HG03558 (cell line): ENCODE measurements around the gene CACNA1S.

Experiments used
- ATAC-seq: cut with Tn5 transposase; IDR thresholded peaks from one replicate; pipeline ENCODE4 v1.9.1; 2021; ENCODE audit warnings: moderate number of reproducible peaks; ENCODE audit not compliant: unreplicated experiment; ENCODE audit errors: extremely low read depth

The CACNA1S gene

GRCh38 chr1:201039876-201040275, 72.3 kb downstream of the CACNA1S start:
- no peak for ATAC-seq

GRCh38 chr1:201039418-201039817, 72.8 kb downstream of the CACNA1S start:
- no peak for ATAC-seq

- no peak for ATAC-seq
Measured at GRCh38 chr1:201038186-201038876, 73.9 kb downstream of the CACNA1S start.

GRCh38 chr1:201036188-201036842, 75.9 kb downstream of the CACNA1S start:
- no peak for ATAC-seq

- ATAC-seq, result no peak
Measured at GRCh38 chr1:201034671-201035070, 77.6 kb downstream of the CACNA1S start.

- ATAC-seq, result no peak
Measured at GRCh38 chr1:201032408-201032807, 79.8 kb downstream of the CACNA1S start.

GRCh38 chr1:201028461-201028889, 83.8 kb downstream of the CACNA1S start:
- no peak for ATAC-seq

GRCh38 chr1:201026836-201027235, 85.4 kb downstream of the CACNA1S start:
- no peak for ATAC-seq

GRCh38 chr1:201026234-201026633, 86.0 kb downstream of the CACNA1S start:
- ATAC-seq, result no peak

GRCh38 chr1:201025571-201026002, 86.6 kb downstream of the CACNA1S start:
- no peak for ATAC-seq

- no peak for ATAC-seq
Measured at GRCh38 chr1:201024625-201024998, 87.6 kb downstream of the CACNA1S start.

GRCh38 chr1:201023920-201024624, 88.2 kb downstream of the CACNA1S start:
- no peak for ATAC-seq

- ATAC-seq, result peak; percentile 40
Measured at GRCh38 chr1:201023517-201023902, 88.7 kb downstream of the CACNA1S start, which contains the start of gene KIF21B. KIF21B (minus strand) TSS chr1:201023714; CDS start chr1:201023383, 331 bp downstream.

- ATAC-seq, result no peak
Measured at GRCh38 chr1:201022820-201023516, 89.3 kb downstream of the CACNA1S start.

GRCh38 chr1:201022493-201022819, 89.8 kb downstream of the CACNA1S start:
- no peak for ATAC-seq

GRCh38 chr1:201021630-201022492, 90.4 kb downstream of the CACNA1S start:
- ATAC-seq, result no peak

- no peak for ATAC-seq
Measured at GRCh38 chr1:201020721-201021629, 91.3 kb downstream of the CACNA1S start.

GRCh38 chr1:201020040-201020591, 92.1 kb downstream of the CACNA1S start:
- no peak for ATAC-seq
